Measurements from ENCODE around the gene KRTAP9-3. TPM values are rescaled to one million over a fixed set of nuclear protein-coding genes. Genes with fewer than 3 reads are reported as not detected.

Gene KRTAP9-3
- total and polyA plus RNA-seq, 2 of the 8 experiments (the other 6 are each of a cell fraction or from before 2014, with no cell fraction given): not detected

- TF ChIP-seq, protein P1, sequence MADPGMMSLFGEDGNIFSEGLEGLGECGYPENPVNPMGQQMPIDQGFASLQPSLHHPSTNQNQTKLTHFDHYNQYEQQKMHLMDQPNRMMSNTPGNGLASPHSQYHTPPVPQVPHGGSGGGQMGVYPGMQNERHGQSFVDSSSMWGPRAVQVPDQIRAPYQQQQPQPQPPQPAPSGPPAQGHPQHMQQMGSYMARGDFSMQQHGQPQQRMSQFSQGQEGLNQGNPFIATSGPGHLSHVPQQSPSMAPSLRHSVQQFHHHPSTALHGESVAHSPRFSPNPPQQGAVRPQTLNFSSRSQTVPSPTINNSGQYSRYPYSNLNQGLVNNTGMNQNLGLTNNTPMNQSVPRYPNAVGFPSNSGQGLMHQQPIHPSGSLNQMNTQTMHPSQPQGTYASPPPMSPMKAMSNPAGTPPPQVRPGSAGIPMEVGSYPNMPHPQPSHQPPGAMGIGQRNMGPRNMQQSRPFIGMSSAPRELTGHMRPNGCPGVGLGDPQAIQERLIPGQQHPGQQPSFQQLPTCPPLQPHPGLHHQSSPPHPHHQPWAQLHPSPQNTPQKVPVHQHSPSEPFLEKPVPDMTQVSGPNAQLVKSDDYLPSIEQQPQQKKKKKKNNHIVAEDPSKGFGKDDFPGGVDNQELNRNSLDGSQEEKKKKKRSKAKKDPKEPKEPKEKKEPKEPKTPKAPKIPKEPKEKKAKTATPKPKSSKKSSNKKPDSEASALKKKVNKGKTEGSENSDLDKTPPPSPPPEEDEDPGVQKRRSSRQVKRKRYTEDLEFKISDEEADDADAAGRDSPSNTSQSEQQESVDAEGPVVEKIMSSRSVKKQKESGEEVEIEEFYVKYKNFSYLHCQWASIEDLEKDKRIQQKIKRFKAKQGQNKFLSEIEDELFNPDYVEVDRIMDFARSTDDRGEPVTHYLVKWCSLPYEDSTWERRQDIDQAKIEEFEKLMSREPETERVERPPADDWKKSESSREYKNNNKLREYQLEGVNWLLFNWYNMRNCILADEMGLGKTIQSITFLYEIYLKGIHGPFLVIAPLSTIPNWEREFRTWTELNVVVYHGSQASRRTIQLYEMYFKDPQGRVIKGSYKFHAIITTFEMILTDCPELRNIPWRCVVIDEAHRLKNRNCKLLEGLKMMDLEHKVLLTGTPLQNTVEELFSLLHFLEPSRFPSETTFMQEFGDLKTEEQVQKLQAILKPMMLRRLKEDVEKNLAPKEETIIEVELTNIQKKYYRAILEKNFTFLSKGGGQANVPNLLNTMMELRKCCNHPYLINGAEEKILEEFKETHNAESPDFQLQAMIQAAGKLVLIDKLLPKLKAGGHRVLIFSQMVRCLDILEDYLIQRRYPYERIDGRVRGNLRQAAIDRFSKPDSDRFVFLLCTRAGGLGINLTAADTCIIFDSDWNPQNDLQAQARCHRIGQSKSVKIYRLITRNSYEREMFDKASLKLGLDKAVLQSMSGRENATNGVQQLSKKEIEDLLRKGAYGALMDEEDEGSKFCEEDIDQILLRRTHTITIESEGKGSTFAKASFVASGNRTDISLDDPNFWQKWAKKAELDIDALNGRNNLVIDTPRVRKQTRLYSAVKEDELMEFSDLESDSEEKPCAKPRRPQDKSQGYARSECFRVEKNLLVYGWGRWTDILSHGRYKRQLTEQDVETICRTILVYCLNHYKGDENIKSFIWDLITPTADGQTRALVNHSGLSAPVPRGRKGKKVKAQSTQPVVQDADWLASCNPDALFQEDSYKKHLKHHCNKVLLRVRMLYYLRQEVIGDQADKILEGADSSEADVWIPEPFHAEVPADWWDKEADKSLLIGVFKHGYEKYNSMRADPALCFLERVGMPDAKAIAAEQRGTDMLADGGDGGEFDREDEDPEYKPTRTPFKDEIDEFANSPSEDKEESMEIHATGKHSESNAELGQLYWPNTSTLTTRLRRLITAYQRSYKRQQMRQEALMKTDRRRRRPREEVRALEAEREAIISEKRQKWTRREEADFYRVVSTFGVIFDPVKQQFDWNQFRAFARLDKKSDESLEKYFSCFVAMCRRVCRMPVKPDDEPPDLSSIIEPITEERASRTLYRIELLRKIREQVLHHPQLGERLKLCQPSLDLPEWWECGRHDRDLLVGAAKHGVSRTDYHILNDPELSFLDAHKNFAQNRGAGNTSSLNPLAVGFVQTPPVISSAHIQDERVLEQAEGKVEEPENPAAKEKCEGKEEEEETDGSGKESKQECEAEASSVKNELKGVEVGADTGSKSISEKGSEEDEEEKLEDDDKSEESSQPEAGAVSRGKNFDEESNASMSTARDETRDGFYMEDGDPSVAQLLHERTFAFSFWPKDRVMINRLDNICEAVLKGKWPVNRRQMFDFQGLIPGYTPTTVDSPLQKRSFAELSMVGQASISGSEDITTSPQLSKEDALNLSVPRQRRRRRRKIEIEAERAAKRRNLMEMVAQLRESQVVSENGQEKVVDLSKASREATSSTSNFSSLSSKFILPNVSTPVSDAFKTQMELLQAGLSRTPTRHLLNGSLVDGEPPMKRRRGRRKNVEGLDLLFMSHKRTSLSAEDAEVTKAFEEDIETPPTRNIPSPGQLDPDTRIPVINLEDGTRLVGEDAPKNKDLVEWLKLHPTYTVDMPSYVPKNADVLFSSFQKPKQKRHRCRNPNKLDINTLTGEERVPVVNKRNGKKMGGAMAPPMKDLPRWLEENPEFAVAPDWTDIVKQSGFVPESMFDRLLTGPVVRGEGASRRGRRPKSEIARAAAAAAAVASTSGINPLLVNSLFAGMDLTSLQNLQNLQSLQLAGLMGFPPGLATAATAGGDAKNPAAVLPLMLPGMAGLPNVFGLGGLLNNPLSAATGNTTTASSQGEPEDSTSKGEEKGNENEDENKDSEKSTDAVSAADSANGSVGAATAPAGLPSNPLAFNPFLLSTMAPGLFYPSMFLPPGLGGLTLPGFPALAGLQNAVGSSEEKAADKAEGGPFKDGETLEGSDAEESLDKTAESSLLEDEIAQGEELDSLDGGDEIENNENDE (IDR thresholded peaks at IDR 0.05; ENCODE audit: insufficient replicate concordance, low read length): no peak
- no peak for TF ChIP-seq CBX8 (IDR thresholded peaks at IDR 0.05; ENCODE audit: borderline replicate concordance, low read depth, low read length)
- TF ChIP-seq ASH2L (IDR thresholded peaks at IDR 0.05; ENCODE audit: low read length): no peak
- no peak for TF ChIP-seq EP300 (IDR thresholded peaks at IDR 0.05; ENCODE audit: borderline replicate concordance in 1 of 2, low read depth in 2 of 2, low read length in 2 of 2)
Measured at GRCh38 chr17:41267711-41268110, 35.5 kb downstream of the KRTAP9-3 start (continued).
